SU-DHL-6 (cell line): Measurements from ENCODE around the gene ARHGEF4.

Experiments
- H2AFZ ChIP-seq: fragments of 200-600 bp; sonication (generic); 2 replicates; pipeline ENCODE4 v1.6.1; 2014; ENCODE audit warnings: low read depth, mild to moderate bottlenecking, moderate library complexity, mixed read lengths, antibody characterized with exemption, low read length; ENCODE audit not compliant: severe bottlenecking
- H3F3A ChIP-seq: fragments of 200-600 bp; shearing (Covaris generic); 2 replicates; pipeline ENCODE4 v1.6.0; 2016; ENCODE audit warnings: antibody characterized with exemption, mild to moderate bottlenecking; ENCODE audit not compliant: insufficient read depth
- H3K27ac ChIP-seq: fragments of 200-600 bp; sonication (generic); 2 replicates; pipeline ENCODE4 v1.5.1; 2016; ENCODE audit warnings: low read depth, mild to moderate bottlenecking, low read length, moderate library complexity, mixed read lengths
- H3K27me3 ChIP-seq: fragments of 200-600 bp; sonication (generic), shearing (Covaris generic); 2 replicates; pipeline ENCODE4 v1.6.0; 2014; ENCODE audit warnings: mild to moderate bottlenecking, low read length
- H3K36me3 ChIP-seq: fragments of 200-600 bp; sonication (generic); 2 replicates; pipeline ENCODE4 v1.6.1; 2014; ENCODE audit warnings: mild to moderate bottlenecking, low read length, mixed read lengths
- H3K4me2 ChIP-seq: fragments of 300-600, 200-600 bp; shearing (Covaris generic), sonication (generic); 2 replicates; pipeline ENCODE4 v1.6.0; 2014; ENCODE audit warnings: low read length, low read depth, mild to moderate bottlenecking; ENCODE audit not compliant: poor library complexity, severe bottlenecking
- H3K4me3 ChIP-seq: fragments of 200-600 bp; sonication (generic); 2 replicates; pipeline ENCODE4 v1.5.1; 2014; ENCODE audit warnings: antibody characterized with exemption, low read length, mild to moderate bottlenecking, mixed read lengths; ENCODE audit not compliant: insufficient read depth, poor library complexity, severe bottlenecking
- H3K79me2 ChIP-seq: fragments of 200-600 bp; sonication (generic); 2 replicates; pipeline ENCODE4 v1.6.1; 2014; ENCODE audit warnings: mild to moderate bottlenecking, low read length, moderate library complexity; ENCODE audit not compliant: insufficient read depth
- H3K9ac ChIP-seq: fragments of 200-600 bp; sonication (generic); 2 replicates; pipeline ENCODE4 v1.7.0; 2014; ENCODE audit warnings: mild to moderate bottlenecking, low read length
- H3K9me2 ChIP-seq: fragments of 200-600 bp; sonication (generic); replicated peaks from 2 replicates; pipeline ENCODE4 v1.6.1; 2014; ENCODE audit warnings: low read length; ENCODE audit not compliant: insufficient read depth
- H3K9me3 ChIP-seq: fragments of 200-600 bp; sonication (generic); 2 replicates; pipeline ENCODE4 v1.6.1; 2014; ENCODE audit warnings: low read length, mixed read lengths; ENCODE audit not compliant: insufficient read depth
- H4K20me1 ChIP-seq: fragments of 200-600 bp; sonication (generic); 2 replicates; pipeline ENCODE4 v1.6.1; 2014; ENCODE audit warnings: low read depth, mild to moderate bottlenecking, antibody characterized with exemption, low read length, moderate library complexity, mixed read lengths
- CTCF ChIP-seq: fragments of 200-600 bp; sonication (generic); IDR thresholded peaks from one replicate; pipeline ENCODE4 v1.5.1; 2017; ENCODE audit warnings: antibody characterized with exemption, mild to moderate bottlenecking, low read length, moderate library complexity; ENCODE audit not compliant: insufficient read depth, poor library complexity, severe bottlenecking
- EZH2phosphoT487 ChIP-seq: fragments of 200-600 bp; sonication (generic), shearing (Covaris generic); conservative IDR thresholded peaks from 2 replicates; pipeline ENCODE4 v1.6.1; 2018; ENCODE audit warnings: mild to moderate bottlenecking, antibody characterized with exemption, low read length, moderate library complexity, mixed read lengths

ARHGEF4 gene

GRCh38 chr2:130822766-130823165, 13.9 kb upstream of the ARHGEF4 start:
- H3F3A ChIP-seq: no peaks in the 10 kb centered on the region
- no peaks in the 10 kb centered on the region for H3K9me2 ChIP-seq
- no peaks in the 10 kb centered on the region for H3K36me3 ChIP-seq
- H3K4me3 ChIP-seq: no peak overlapping the region
- H3K27ac ChIP-seq: no peak overlapping the region
- no peaks in the 10 kb centered on the region for H3K79me2 ChIP-seq
- no peak overlapping the region for H2AFZ ChIP-seq
- no peaks in the 10 kb centered on the region for H4K20me1 ChIP-seq
- no peaks in the 10 kb centered on the region for H3K27me3 ChIP-seq
- H3K4me2 ChIP-seq: no peak overlapping the region
- no peak for TF ChIP-seq EZH2phosphoT487
- TF ChIP-seq CTCF: no peak
- H3K9ac ChIP-seq: no peak overlapping the region
- H3K9me3 ChIP-seq: no peaks in the 10 kb centered on the region

- Histone ChIP-seq H3K4me2 (no peak overlapping the region), H3K27ac (no peak overlapping the region), H2AFZ (no peak overlapping the region), H3K9ac (no peak overlapping the region), H3K27me3 (no peaks in the 10 kb centered on the region), H4K20me1 (no peaks in the 10 kb centered on the region), H3F3A (no peaks in the 10 kb centered on the region), H3K79me2 (no peaks in the 10 kb centered on the region), H3K36me3 (no peaks in the 10 kb centered on the region), H3K9me2 (no peaks in the 10 kb centered on the region), H3K4me3 (no peak overlapping the region), H3K9me3 (no peaks in the 10 kb centered on the region)
- TF ChIP-seq EZH2phosphoT487 (no peak), CTCF (no peak)
These were observed 13.4 kb upstream of the ARHGEF4 start for GRCh38 chr2:130823171-130823885.

- Histone ChIP-seq H3K4me3 (no peak overlapping the region), H3K27ac (no peak overlapping the region), H3F3A (no peaks in the 10 kb centered on the region), H3K9me2 (no peaks in the 10 kb centered on the region), H4K20me1 (no peaks in the 10 kb centered on the region), H3K36me3 (no peaks in the 10 kb centered on the region), H3K4me2 (no peak overlapping the region), H3K79me2 (no peaks in the 10 kb centered on the region), H3K27me3 (no peaks in the 10 kb centered on the region), H3K9me3 (no peaks in the 10 kb centered on the region), H2AFZ (no peak overlapping the region), H3K9ac (no peak overlapping the region)
- TF ChIP-seq CTCF: no peak
- TF ChIP-seq EZH2phosphoT487: no peak
These were observed 12.7 kb upstream of the ARHGEF4 start for GRCh38 chr2:130823886-130824491.
